Activated naive CD8-positive, alpha-beta T cell treated with anti-CD3 and anti-CD28 coated beads, Interleukin-2, amount 10 ng/mL, durations not matched to agents 7 days and 5 days (primary cell): Measurements from ENCODE around the gene PRKN. TPM values are rescaled to one million over a fixed set of nuclear protein-coding genes. Genes with fewer than 3 reads are reported as not detected.

Source experiments
- ATAC-seq: fragments of 150-1000 bp; cut with Tn5 transposase; one replicate; pipeline ENCODE4 v1.10.0; 2021; ENCODE audit warnings: low read depth, moderate library complexity
- POLR2A ChIA-PET: fragments of 350-600 bp; sonication (Branson Sonifier 250); formaldehyde crosslinking; loops from one replicate; lab custom pipeline; 2021; ENCODE audit warnings: antibody characterized with exemption; lab: Charles Lee
- DNase-seq: peaks from one replicate; pipeline ENCODE4 v3.0.0; 2021
- H3K27ac Mint-ChIP-seq: one replicate; pipeline ENCODE4 v1.8.0; 2022; ENCODE audit warnings: mild to moderate bottlenecking, mixed read lengths
- H3K27me3 Mint-ChIP-seq: one replicate; pipeline ENCODE4 v1.8.0; 2022; ENCODE audit warnings: mild to moderate bottlenecking, moderate library complexity, mixed read lengths
- H3K36me3 Mint-ChIP-seq: one replicate; pipeline ENCODE4 v1.8.0; 2021; ENCODE audit warnings: mild to moderate bottlenecking, mixed read lengths
- H3K4me1 Mint-ChIP-seq: one replicate; pipeline ENCODE4 v1.8.0; 2021; ENCODE audit warnings: mixed read lengths
- H3K4me3 Mint-ChIP-seq: one replicate; pipeline ENCODE4 v1.8.0; 2022; ENCODE audit warnings: mild to moderate bottlenecking, moderate library complexity, mixed read lengths
- H3K9me3 Mint-ChIP-seq: one replicate; pipeline ENCODE4 v1.8.0; 2021; ENCODE audit warnings: mixed read lengths
- total RNA-seq, 2 experiments: library from RNA; stranded (reverse); gene quantifications; one replicate each; pipeline ENCODE4 v1.2.3, GENCODE V29; 2021

Gene PRKN
- total RNA-seq, 2 experiments from 2014 or later = 1.00 to 1.5 TPM

DNA sequence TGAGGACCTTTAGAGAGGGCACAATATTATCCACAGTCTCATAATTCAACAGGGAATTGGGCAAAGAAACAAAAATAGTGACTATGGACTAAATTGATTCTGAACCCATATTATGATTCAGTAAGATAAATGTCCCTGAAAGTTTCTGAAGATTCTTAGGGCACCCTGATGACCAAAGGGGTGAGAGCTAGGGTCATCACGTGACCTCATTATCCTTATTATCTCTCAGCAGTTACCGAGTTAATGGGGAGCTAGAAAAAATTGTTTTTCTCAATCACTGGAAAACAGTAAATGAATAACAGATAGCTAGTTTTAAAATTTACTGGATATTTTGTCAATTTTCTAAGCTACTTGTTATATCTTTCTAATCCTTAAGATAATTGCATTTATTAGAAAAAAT lies 639.5 kb downstream of the PRKN start:
- Mint-ChIP-seq H3K36me3 (no peaks in the 10 kb centered on the region), H3K27me3 (no peaks in the 10 kb centered on the region), H3K4me3 (no peak overlapping the region), H3K9me3 (peaks cover 8% of the 10 kb centered on the region), H3K4me1 (no peaks in the 10 kb centered on the region), H3K27ac (no peak overlapping the region)
- ATAC-seq (no peak), DNase-seq (no peak)
- POLR2A ChIA-PET = no interaction called here

DNA sequence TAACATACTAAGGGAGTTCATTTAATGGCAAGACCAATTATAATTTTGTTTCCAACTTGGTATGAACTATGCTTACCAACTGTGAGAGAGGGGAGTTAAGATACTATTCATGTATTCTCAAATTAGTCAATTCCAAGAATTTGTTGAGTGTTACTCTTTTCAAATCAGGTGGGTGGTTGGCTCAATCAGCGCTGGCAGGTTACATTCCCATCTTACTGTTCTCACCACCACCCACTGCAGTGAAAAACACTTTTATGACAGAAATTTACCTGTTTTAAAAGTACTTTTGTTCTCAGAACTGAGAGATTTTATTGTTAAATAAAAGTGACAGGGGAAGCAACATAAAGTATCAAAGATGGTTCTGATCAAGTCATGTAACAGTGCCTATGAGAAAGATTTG lies 642.0 kb downstream of the PRKN start:
- H3K9me3 Mint-ChIP-seq = peaks cover 11% of the 10 kb centered on the region
- H3K36me3 Mint-ChIP-seq = no peaks in the 10 kb centered on the region
- no peak overlapping the region for H3K27ac Mint-ChIP-seq
- H3K4me1 Mint-ChIP-seq = no peaks in the 10 kb centered on the region
- no peak for DNase-seq
- no peaks in the 10 kb centered on the region for H3K27me3 Mint-ChIP-seq
- H3K4me3 Mint-ChIP-seq = no peak overlapping the region
- POLR2A ChIA-PET = no interaction called here
- ATAC-seq = no peak

DNA sequence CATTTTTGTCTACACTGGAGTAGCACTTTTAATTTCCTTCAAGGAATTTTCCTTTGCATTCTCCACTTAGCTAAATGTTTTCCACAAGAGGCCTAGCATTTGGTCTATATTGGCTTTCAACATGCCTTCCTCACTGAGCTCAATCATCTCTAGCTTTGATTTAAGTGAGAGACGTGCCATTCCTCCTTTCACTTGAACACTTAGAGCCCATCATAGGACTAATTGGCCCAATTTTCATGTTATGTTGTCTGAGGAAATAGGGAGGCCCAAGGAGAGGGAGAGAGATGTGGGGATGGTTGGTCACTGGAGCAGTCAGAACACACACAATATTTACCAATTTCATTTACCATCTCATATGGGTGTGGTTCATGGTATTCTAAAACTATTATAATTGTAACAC lies 645.0 kb downstream of the PRKN start:
- Mint-ChIP-seq H3K36me3 (no peaks in the 10 kb centered on the region), H3K9me3 (peaks cover 10% of the 10 kb centered on the region), H3K4me1 (no peaks in the 10 kb centered on the region), H3K4me3 (no peak overlapping the region), H3K27ac (no peak overlapping the region), H3K27me3 (no peaks in the 10 kb centered on the region)
- ATAC-seq = no peak
- no peak for DNase-seq
- POLR2A ChIA-PET = no interaction called here

DNA sequence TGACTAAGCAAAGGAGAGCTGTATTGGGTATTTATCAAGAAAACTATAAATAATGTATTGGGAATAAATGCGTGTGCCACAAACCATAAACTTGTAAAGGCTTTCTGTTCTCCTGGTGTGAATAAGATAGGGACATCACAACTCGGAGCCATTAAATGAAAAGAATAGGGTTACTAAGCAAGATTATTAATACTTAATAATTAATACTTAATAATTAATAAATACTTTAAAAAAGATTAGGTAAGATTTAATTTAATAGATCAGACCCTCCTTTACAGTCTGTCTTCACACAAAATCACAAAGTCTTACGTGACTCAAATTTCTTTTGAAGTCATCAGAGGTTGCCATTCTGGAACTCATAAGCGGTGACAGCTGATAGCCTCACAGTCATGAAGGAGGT lies 648.9 kb downstream of the PRKN start:
- H3K4me1 Mint-ChIP-seq = no peaks in the 10 kb centered on the region
- H3K4me3 Mint-ChIP-seq = no peak overlapping the region
- ATAC-seq = no peak
- no peaks in the 10 kb centered on the region for H3K27me3 Mint-ChIP-seq
- no peak for DNase-seq
- POLR2A ChIA-PET = no interaction called here
- H3K9me3 Mint-ChIP-seq = peaks cover 10% of the 10 kb centered on the region
- no peak overlapping the region for H3K27ac Mint-ChIP-seq
- H3K36me3 Mint-ChIP-seq = no peaks in the 10 kb centered on the region

DNA sequence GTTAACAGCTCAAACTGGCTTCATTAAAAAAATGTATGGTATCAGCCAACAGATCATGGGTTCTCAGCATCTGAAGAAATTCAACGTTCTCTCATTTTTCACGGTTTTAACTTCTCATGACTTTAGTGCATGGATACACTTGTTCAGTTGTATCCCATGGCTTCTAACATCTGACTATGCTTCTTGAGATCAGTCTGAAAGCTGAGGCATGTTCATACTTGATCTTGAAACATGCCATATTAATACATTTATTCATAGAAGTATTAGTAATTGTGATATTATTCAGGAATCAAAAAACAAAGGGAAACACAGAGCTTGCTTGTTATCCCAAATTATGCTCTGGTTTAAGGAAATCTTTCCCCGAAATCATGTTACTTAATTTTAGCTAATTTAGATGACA lies 649.4 kb downstream of the PRKN start:
- no peak for ATAC-seq
- no peaks in the 10 kb centered on the region for H3K27me3 Mint-ChIP-seq
- no peak for DNase-seq
- H3K36me3 Mint-ChIP-seq = no peaks in the 10 kb centered on the region
- H3K4me1 Mint-ChIP-seq = no peaks in the 10 kb centered on the region
- no peak overlapping the region for H3K27ac Mint-ChIP-seq
- POLR2A ChIA-PET = no interaction called here
- H3K4me3 Mint-ChIP-seq = no peak overlapping the region
- peaks cover 10% of the 10 kb centered on the region for H3K9me3 Mint-ChIP-seq

DNA sequence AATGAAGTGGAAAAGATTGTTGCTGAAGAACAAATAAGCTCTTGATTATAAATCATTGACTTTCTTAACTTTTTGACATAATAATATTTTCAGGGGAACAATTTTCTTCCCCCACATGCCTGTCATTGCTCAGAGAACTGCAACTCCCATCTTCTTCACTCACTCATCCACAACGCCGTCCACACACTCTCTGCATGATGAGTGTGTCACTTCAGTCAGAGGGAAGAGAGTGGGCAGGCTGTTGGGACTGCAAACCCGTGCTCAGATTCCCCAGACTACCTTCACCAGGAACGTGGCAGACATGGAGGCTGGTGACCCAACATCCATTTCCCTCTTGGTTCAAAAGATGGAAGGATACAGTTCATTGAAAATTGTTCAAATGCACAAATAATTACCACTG lies 650.8 kb downstream of the PRKN start:
- peaks cover 15% of the 10 kb centered on the region for H3K9me3 Mint-ChIP-seq
- no peaks in the 10 kb centered on the region for H3K4me1 Mint-ChIP-seq
- DNase-seq (no peak), ATAC-seq (no peak)
- H3K27me3 Mint-ChIP-seq = no peaks in the 10 kb centered on the region
- no peak overlapping the region for H3K27ac Mint-ChIP-seq
- H3K36me3 Mint-ChIP-seq = no peaks in the 10 kb centered on the region
- H3K4me3 Mint-ChIP-seq = no peak overlapping the region
- POLR2A ChIA-PET = no interaction called here

DNA sequence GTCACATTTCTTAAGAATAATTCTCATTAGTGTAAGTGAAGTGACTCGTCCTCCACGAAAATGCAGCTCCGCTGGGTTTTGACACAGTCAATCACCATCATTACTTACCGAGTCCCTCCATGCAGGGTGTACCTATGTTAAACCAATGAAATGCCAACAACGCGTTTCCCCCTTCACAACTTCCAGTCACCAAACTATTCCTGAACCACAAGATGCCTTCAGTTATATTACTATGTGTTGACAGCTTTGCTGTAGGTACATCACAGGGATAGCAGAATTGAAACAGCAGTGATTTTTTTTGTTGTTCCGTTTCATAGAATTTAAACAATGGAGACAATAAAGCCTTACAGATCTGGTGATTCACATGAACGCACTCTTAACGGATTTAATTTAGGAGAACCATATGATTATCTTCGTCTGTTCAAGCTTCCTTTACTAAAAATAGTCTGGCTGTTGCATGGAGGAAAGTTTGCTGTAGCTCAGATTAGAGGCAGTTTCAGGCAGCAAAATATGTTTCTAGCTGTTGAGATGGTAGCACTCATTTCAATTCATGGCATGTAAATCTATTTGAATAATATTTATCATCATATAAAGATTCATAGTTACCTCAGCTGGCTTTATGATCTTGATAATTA lies 652.8 kb downstream of the PRKN start:
- POLR2A ChIA-PET = no interaction called here
- DNase-seq (no peak), ATAC-seq (no peak)
- H3K27me3 Mint-ChIP-seq = no peaks in the 10 kb centered on the region
- no peak overlapping the region for H3K27ac Mint-ChIP-seq
- no peaks in the 10 kb centered on the region for H3K36me3 Mint-ChIP-seq
- peaks cover 17% of the 10 kb centered on the region for H3K9me3 Mint-ChIP-seq
- no peaks in the 10 kb centered on the region for H3K4me1 Mint-ChIP-seq
- H3K4me3 Mint-ChIP-seq = no peak overlapping the region

DNA sequence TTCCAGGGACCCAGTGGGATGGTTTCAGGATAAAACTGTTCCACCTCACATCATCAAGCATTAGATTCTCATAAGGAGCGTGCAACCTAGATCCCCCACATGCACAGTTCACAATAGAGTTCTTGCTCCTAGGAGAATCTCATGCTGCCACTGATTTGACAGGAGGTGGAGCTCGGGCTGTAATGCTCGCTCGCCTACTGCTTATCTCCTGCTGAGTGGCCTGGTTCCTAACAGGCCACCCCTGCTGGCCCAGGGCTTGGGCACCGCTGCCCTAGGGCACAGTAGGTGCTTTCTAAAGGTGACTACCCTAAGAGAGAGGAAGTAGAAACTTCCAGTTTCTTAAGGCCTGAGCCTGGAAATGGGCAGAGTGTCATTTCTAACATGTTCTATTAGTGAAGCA lies 656.9 kb downstream of the PRKN start:
- H3K4me1 Mint-ChIP-seq = no peaks in the 10 kb centered on the region
- POLR2A ChIA-PET = no interaction called here
- H3K27ac Mint-ChIP-seq = no peak overlapping the region
- no peak for DNase-seq
- peaks cover 19% of the 10 kb centered on the region for H3K9me3 Mint-ChIP-seq
- H3K36me3 Mint-ChIP-seq = no peaks in the 10 kb centered on the region
- no peak for ATAC-seq
- H3K4me3 Mint-ChIP-seq = no peak overlapping the region
- H3K27me3 Mint-ChIP-seq = no peaks in the 10 kb centered on the region

DNA sequence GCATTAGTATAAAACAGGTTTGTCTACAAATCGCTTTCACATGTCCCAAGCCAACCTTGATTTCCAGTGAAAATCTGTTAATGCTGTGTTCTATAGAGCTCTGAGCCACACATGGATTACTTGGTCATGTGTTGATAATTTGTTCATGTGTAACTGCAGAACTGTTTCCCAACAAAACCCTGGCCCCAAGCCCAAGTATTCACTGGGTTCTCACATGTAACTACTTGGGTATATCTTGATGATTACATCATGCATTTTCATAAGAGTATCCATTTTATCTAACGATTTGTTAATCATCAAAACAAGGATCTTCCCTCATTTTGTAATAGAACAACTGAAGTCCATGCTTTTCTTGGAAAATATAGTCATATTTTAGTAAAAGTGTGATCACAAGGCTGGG lies 657.6 kb downstream of the PRKN start:
- H3K27me3 Mint-ChIP-seq = no peaks in the 10 kb centered on the region
- no peak overlapping the region for H3K27ac Mint-ChIP-seq
- H3K9me3 Mint-ChIP-seq = peaks cover 19% of the 10 kb centered on the region
- DNase-seq (no peak), ATAC-seq (no peak)
- POLR2A ChIA-PET = no interaction called here
- no peaks in the 10 kb centered on the region for H3K4me1 Mint-ChIP-seq
- H3K4me3 Mint-ChIP-seq = no peak overlapping the region
- H3K36me3 Mint-ChIP-seq = no peaks in the 10 kb centered on the region

DNA sequence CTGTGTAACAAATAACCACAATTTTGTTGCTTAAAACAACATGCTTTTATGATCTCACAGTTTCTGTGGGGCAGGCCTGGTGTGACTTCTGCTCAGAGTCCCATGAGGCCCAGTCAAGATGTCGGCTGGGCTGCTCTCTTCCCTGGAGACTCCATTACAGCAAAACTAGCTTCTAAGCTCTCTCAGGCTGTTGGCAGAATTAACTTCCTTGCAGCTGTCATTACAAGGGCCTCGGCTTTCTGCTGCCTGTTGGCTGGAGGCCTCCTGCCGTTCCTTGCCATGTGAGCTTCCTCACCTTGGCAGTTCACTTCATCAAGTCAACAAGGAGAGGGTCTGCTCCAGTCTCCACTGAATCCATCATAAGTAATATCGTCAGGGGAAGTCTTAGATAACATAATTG lies 659.2 kb downstream of the PRKN start:
- H3K9me3 Mint-ChIP-seq = peaks cover 20% of the 10 kb centered on the region
- H3K27me3 Mint-ChIP-seq = no peaks in the 10 kb centered on the region
- H3K36me3 Mint-ChIP-seq = no peaks in the 10 kb centered on the region
- no peaks in the 10 kb centered on the region for H3K4me1 Mint-ChIP-seq
- H3K4me3 Mint-ChIP-seq = no peak overlapping the region
- ATAC-seq = no peak
- POLR2A ChIA-PET = no interaction called here
- H3K27ac Mint-ChIP-seq = no peak overlapping the region
- DNase-seq = no peak

DNA sequence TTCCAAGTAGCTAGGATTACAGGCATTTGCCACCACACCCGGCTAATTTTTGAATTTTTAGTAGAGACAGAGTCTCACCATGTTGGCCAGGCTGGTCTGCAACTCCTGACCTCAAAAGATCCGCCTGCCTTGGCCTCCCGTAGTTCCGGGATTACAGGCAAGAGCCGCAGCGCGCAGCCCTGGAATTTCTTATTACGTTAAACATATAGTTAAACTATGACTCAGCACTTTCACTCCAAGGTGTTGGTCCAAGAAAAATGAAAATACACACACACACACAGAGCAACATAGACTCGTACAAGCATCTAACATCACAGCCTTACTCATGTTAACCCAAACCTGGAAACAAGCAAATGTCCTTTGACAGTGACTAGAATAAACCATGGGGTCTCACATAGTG lies 663.9 kb downstream of the PRKN start:
- H3K27ac Mint-ChIP-seq = no peak overlapping the region
- no peak overlapping the region for H3K4me3 Mint-ChIP-seq
- H3K9me3 Mint-ChIP-seq = peaks cover 8% of the 10 kb centered on the region
- no peaks in the 10 kb centered on the region for H3K4me1 Mint-ChIP-seq
- no peaks in the 10 kb centered on the region for H3K27me3 Mint-ChIP-seq
- no peak for DNase-seq
- H3K36me3 Mint-ChIP-seq = no peaks in the 10 kb centered on the region
- no peak for ATAC-seq
- POLR2A ChIA-PET = no interaction called here

DNA sequence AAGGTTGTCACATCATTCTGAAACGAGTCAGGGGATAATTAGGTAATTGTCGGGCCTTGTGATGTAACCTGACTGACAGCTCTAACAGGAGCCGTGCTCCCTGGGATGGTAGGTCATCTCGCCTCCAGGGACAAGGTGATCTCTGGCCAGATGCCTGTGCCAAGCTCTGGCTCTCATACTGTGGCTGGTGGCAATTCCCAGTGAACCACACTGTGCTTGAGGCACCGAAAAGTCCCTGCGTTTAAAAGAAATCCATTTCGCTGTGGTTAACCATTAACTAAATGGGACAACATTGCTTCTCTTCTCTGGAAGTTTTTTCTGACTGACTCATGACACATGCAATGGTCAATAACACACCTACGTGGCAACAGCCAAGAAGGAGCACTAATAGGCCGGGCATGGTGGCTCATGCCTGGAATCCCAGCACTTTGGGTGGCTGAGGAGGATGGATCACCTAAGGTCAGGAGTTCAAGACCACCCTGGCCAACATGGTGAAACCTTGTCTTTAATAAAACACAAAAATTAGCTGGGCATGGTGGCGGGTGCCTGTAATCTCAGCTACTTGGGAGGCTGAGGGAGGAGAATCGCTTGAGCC lies 669.2 kb downstream of the PRKN start:
- Mint-ChIP-seq H3K9me3 (peaks cover 4% of the 10 kb centered on the region), H3K27me3 (no peaks in the 10 kb centered on the region), H3K4me3 (no peak overlapping the region), H3K4me1 (no peaks in the 10 kb centered on the region), H3K27ac (no peak overlapping the region), H3K36me3 (peaks cover 2% of the 10 kb centered on the region)
- DNase-seq = no peak
- no peak for ATAC-seq
- POLR2A ChIA-PET = no interaction called here

DNA sequence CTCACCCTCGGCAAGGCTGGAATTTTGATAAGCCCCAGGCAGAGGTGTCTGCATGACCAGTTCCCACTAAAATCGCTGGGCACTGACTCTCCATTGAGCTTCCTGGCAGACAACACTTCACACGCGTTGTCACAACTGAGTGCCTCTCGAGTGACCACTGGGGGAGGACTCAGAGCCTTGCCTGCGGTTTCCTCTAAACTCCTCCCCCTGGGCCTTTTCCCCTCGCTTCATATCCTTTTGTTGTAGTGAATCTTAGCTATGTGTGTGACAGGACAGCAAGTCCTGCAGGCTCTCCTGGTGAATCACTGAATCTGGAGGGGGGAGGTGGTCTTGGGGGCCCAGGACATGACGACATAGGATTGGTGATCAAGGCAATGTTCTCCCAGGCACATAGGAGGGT lies 670.8 kb downstream of the PRKN start:
- H3K4me3 Mint-ChIP-seq = no peak overlapping the region
- H3K36me3 Mint-ChIP-seq = peaks cover 2% of the 10 kb centered on the region
- no peaks in the 10 kb centered on the region for H3K4me1 Mint-ChIP-seq
- DNase-seq = no peak
- ATAC-seq = no peak
- H3K9me3 Mint-ChIP-seq = peaks cover 4% of the 10 kb centered on the region
- POLR2A ChIA-PET = no interaction called here
- no peak overlapping the region for H3K27ac Mint-ChIP-seq
- no peaks in the 10 kb centered on the region for H3K27me3 Mint-ChIP-seq

DNA sequence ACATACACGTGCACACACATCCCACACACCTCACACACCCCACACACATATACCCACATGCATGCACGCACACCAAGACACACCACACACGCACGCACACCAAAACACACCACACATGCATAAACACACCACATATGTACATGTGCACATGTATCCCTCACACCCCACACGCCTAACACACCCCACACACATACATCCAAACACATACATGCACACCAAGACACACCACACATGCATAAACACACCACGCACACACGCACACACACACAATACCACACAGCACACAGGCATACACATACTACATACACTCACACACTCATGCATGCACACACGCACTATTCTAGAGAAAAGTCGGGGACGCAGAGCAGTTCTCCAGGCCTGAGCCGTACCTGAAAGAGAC lies 671.5 kb downstream of the PRKN start:
- no peaks in the 10 kb centered on the region for H3K4me1 Mint-ChIP-seq
- H3K27ac Mint-ChIP-seq = peak overlapping the region; percentile 47
- H3K4me3 Mint-ChIP-seq = no peak overlapping the region
- H3K36me3 Mint-ChIP-seq = peaks cover 2% of the 10 kb centered on the region
- POLR2A ChIA-PET = no interaction called here
- DNase-seq (no peak), ATAC-seq (no peak)
- H3K27me3 Mint-ChIP-seq = no peaks in the 10 kb centered on the region
- H3K9me3 Mint-ChIP-seq = peaks cover 4% of the 10 kb centered on the region
